Astrocyte (in vitro differentiated cells and primary cell): ENCODE measurements around the gene ORC4. TPM values are rescaled to one million over a fixed set of nuclear protein-coding genes. Genes with fewer than 3 reads are reported as not detected.
"Not testable (repeated sequence)": the region's sequence is repeated elsewhere in the genome, so short reads cannot be mapped to it uniquely, and the experiment has no call there.

Source experiments
- DNase-seq: peaks from one replicate; pipeline ENCODE4 v3.0.0-alpha.2; 2010; ENCODE audit warnings: low read depth
- FAIRE-seq: peaks from 2 replicates; lab custom pipeline; 2011; peaks lifted over from hg19 to GRCh38; lab: Jason Lieb, UNC
- H2AFZ ChIP-seq: 2 replicates; pipeline ENCODE4 v1.6.0; 2012; ENCODE audit warnings: low read depth, low read length, inconsistent platforms
- H3K27ac ChIP-seq: 2 replicates; pipeline ENCODE4 v1.5.1; 2011; ENCODE audit warnings: low read depth, low read length, inconsistent platforms
- H3K27me3 ChIP-seq: 2 replicates; pipeline ENCODE4 v1.6.0; 2011; ENCODE audit warnings: low read length, inconsistent platforms; ENCODE audit not compliant: insufficient read depth
- H3K36me3 ChIP-seq: 2 replicates; pipeline ENCODE4 v1.5.1; 2011; ENCODE audit warnings: low read length, inconsistent platforms; ENCODE audit not compliant: insufficient read depth
- H3K4me1 ChIP-seq: 2 replicates; pipeline ENCODE4 v1.5.1; 2011; ENCODE audit warnings: low read length, inconsistent platforms; ENCODE audit not compliant: insufficient read depth
- H3K4me2 ChIP-seq: 2 replicates; pipeline ENCODE4 v1.6.0; 2012; ENCODE audit warnings: low read length, inconsistent platforms
- H3K4me3 ChIP-seq: 2 replicates; pipeline ENCODE4 v1.5.1; 2011; ENCODE audit warnings: low read depth, mild to moderate bottlenecking, low read length, inconsistent platforms; ENCODE audit not compliant: insufficient read depth
- H3K79me2 ChIP-seq: 2 replicates; pipeline ENCODE4 v1.6.0; 2012; ENCODE audit warnings: mild to moderate bottlenecking, low read length, inconsistent platforms; ENCODE audit not compliant: insufficient read depth
- H3K9ac ChIP-seq: 2 replicates; pipeline ENCODE4 v1.6.0; 2012; ENCODE audit warnings: mild to moderate bottlenecking, low read length, inconsistent platforms
- H3K9me3 ChIP-seq: 2 replicates; pipeline ENCODE4 v1.5.1; 2012; ENCODE audit warnings: low read depth, mild to moderate bottlenecking, low read length, inconsistent platforms; ENCODE audit not compliant: insufficient read depth
- H4K20me1 ChIP-seq: 2 replicates; pipeline ENCODE4 v1.6.0; 2012; ENCODE audit warnings: low read length, inconsistent platforms; ENCODE audit not compliant: insufficient read depth
- H3K27ac Mint-ChIP-seq: one replicate; pipeline ENCODE4 v1.8.0; 2021; ENCODE audit warnings: mild to moderate bottlenecking, mixed read lengths; ENCODE audit not compliant: unreplicated experiment
- H3K27me3 Mint-ChIP-seq: one replicate; pipeline ENCODE4 v1.8.0; 2021; ENCODE audit warnings: low read depth, mixed read lengths; ENCODE audit not compliant: unreplicated experiment
- H3K36me3 Mint-ChIP-seq: one replicate; pipeline ENCODE4 v1.8.0; 2021; ENCODE audit warnings: low read depth, mixed read lengths; ENCODE audit not compliant: unreplicated experiment
- H3K4me1 Mint-ChIP-seq: one replicate; pipeline ENCODE4 v1.8.0; 2021; ENCODE audit warnings: low read depth, mixed read lengths; ENCODE audit not compliant: unreplicated experiment
- H3K4me3 Mint-ChIP-seq: one replicate; pipeline ENCODE4 v1.8.0; 2021; ENCODE audit warnings: mild to moderate bottlenecking, moderate library complexity, mixed read lengths; ENCODE audit not compliant: unreplicated experiment
- H3K9me3 Mint-ChIP-seq: one replicate; pipeline ENCODE4 v1.8.0; 2021; ENCODE audit warnings: mild to moderate bottlenecking, mixed read lengths; ENCODE audit not compliant: unreplicated experiment
- CTCF ChIP-seq: IDR thresholded peaks from 2 replicates; pipeline ENCODE4 v1.5.1; 2011; ENCODE audit warnings: low read depth, mild to moderate bottlenecking, inconsistent platforms, low read length, moderate library complexity; ENCODE audit not compliant: insufficient read depth
- EZH2 ChIP-seq: IDR thresholded peaks from 2 replicates; pipeline ENCODE4 v1.6.1; 2012; ENCODE audit warnings: mild to moderate bottlenecking, low read length, inconsistent platforms; ENCODE audit not compliant: insufficient read depth
- total RNA-seq: library from RNA; stranded (reverse); gene quantifications from 2 replicates; pipeline ENCODE4 v1.2.1, GENCODE V29; 2021

The ORC4 gene
- total RNA-seq, 1 donor from 2014 or later: 43.8 TPM

GRCh38 chr2:148006249-148007007 lies 14.1 kb downstream of the ORC4 start:
- no peak for FAIRE-seq
- Mint-ChIP-seq H3K9me3 (peaks cover 3% of the 10 kb centered on the region), H3K27ac (no peak overlapping the region)

GRCh38 chr2:148002420-148002819 lies 18.1 kb downstream of the ORC4 start:
- H3K9ac ChIP-seq, H3K36me3 Mint-ChIP-seq, H3K9me3 ChIP-seq, H3K4me2 ChIP-seq, H3K4me1 Mint-ChIP-seq, H3K27ac Mint-ChIP-seq, FAIRE-seq, H3K36me3 ChIP-seq, H3K27ac ChIP-seq, DNase-seq, H3K4me3 Mint-ChIP-seq, H3K27me3 Mint-ChIP-seq, H2AFZ ChIP-seq, H3K4me3 ChIP-seq, H3K9me3 Mint-ChIP-seq, H3K4me1 ChIP-seq, H3K27me3 ChIP-seq: not testable (repeated sequence)
- H4K20me1 ChIP-seq: peaks cover 38% of the 10 kb centered on the region
- peaks cover 57% of the 10 kb centered on the region for H3K79me2 ChIP-seq

More at GRCh38 chr2:148006249-148007007, 14.1 kb downstream of the ORC4 start:
- H3K9me3 ChIP-seq: no peaks in the 10 kb centered on the region
- peaks cover 38% of the 10 kb centered on the region for H4K20me1 ChIP-seq
- H3K4me3 ChIP-seq: no peak overlapping the region
- peaks cover 2% of the 10 kb centered on the region for H3K4me1 Mint-ChIP-seq
- no peak for TF ChIP-seq EZH2
- no peak for TF ChIP-seq CTCF
- H3K27me3 Mint-ChIP-seq: no peaks in the 10 kb centered on the region
- no peak overlapping the region for H3K9ac ChIP-seq
- peaks cover 79% of the 10 kb centered on the region for H3K79me2 ChIP-seq
- H3K4me1 ChIP-seq: no peaks in the 10 kb centered on the region
- H3K4me2 ChIP-seq: no peak overlapping the region
- H3K36me3 Mint-ChIP-seq: peaks cover 3% of the 10 kb centered on the region
- no peak for DNase-seq
- H2AFZ ChIP-seq: no peak overlapping the region
- no peaks in the 10 kb centered on the region for H3K36me3 ChIP-seq
- H3K27me3 ChIP-seq: no peaks in the 10 kb centered on the region
- no peak overlapping the region for H3K27ac ChIP-seq
- no peak overlapping the region for H3K4me3 Mint-ChIP-seq

GRCh38 chr2:148000095-148000494 lies 20.4 kb downstream of the ORC4 start:
- H3K36me3 Mint-ChIP-seq: peaks cover 13% of the 10 kb centered on the region
- Histone ChIP-seq H3K27ac (no peak overlapping the region), H3K79me2 (peaks cover 53% of the 10 kb centered on the region), H3K27me3 (no peaks in the 10 kb centered on the region), H3K9me3 (no peaks in the 10 kb centered on the region), H3K4me2 (no peak overlapping the region), H4K20me1 (peaks cover 26% of the 10 kb centered on the region), H2AFZ (no peak overlapping the region), H3K4me3 (no peak overlapping the region), H3K36me3 (no peaks in the 10 kb centered on the region), H3K9ac (no peak overlapping the region), H3K4me1 (no peaks in the 10 kb centered on the region)
- FAIRE-seq: no peak
- no peaks in the 10 kb centered on the region for H3K27me3 Mint-ChIP-seq
- TF ChIP-seq CTCF (no peak), EZH2 (no peak)
- no peaks in the 10 kb centered on the region for H3K4me1 Mint-ChIP-seq
- H3K27ac Mint-ChIP-seq: no peak overlapping the region
- no peak for DNase-seq
- H3K9me3 Mint-ChIP-seq: peaks cover 3% of the 10 kb centered on the region
- H3K4me3 Mint-ChIP-seq: no peak overlapping the region
